Endothelial cell of umbilical vein (primary cell): ENCODE results near the gene DYRK3. TPM values are rescaled to one million over a fixed set of nuclear protein-coding genes. Genes with fewer than 3 reads are reported as not detected.

Experiments
- BruUV-seq: library from RNA; stranded (reverse); fragments of 400-500 nt; replicated peaks from 2 replicates; lab custom pipeline; 2021; lab: Mats Ljungman, UMichigan
- CTCF ChIA-PET: fragments of 300-600, 350-600 bp; sonication (Branson Sonifier 250); formaldehyde crosslinking; loops from one replicate; lab custom pipeline; 2021; ENCODE audit warnings: antibody characterized with exemption, inconsistent platforms; lab: Charles Lee
- POLR2A ChIA-PET: fragments of 300-600, 350-600 bp; sonication (Branson Sonifier 250); formaldehyde crosslinking; loops from one replicate; lab custom pipeline; 2021; ENCODE audit warnings: antibody characterized with exemption, inconsistent platforms; lab: Charles Lee
- DNase-seq: peaks from one replicate; pipeline ENCODE4 v3.0.0-alpha.2; 2011; ENCODE audit warnings: low read depth, low spot score
- FAIRE-seq: peaks from 2 replicates; lab custom pipeline; 2011; peaks lifted over from hg19 to GRCh38; lab: Jason Lieb, UNC
- H2AFZ ChIP-seq: 2 replicates; pipeline ENCODE4 v1.6.0; 2012; ENCODE audit warnings: low read depth, low read length, control low read depth, inconsistent platforms
- H3K27ac ChIP-seq: 2 replicates; pipeline ENCODE4 v1.5.1; 2011; ENCODE audit warnings: low read depth, mild to moderate bottlenecking, control low read depth, low read length, moderate library complexity; ENCODE audit not compliant: insufficient read depth
- H3K27me3 ChIP-seq, 2 experiments: 2 replicates each; pipeline versions ENCODE4 v1.6.0 to v1.6.1; 2011; ENCODE audit warnings: low read length in 2 of 2, mixed read lengths in 1 of 2; ENCODE audit not compliant: control insufficient read depth in 2 of 2, insufficient read depth in 2 of 2
- H3K36me3 ChIP-seq, 2 experiments: 2 replicates in 1 of 2; 3 replicates in 1 of 2; pipeline ENCODE4 v1.5.1; 2011; ENCODE audit warnings: low read length in 2 of 2, mild to moderate bottlenecking in 1 of 2, moderate library complexity in 1 of 2; ENCODE audit not compliant: control insufficient read depth in 2 of 2, insufficient read depth in 2 of 2; ENCODE audit errors: extremely low read depth in 1 of 2
- H3K4me1 ChIP-seq: 3 replicates; pipeline ENCODE4 v1.5.1; 2011; ENCODE audit warnings: mild to moderate bottlenecking, low read length; ENCODE audit not compliant: control insufficient read depth, insufficient read depth; ENCODE audit errors: extremely low read depth
- H3K4me2 ChIP-seq: 2 replicates; pipeline ENCODE4 v1.6.1; 2011; ENCODE audit warnings: low read length, control low read depth, mixed read lengths; ENCODE audit not compliant: insufficient read depth
- H3K4me3 ChIP-seq, 3 experiments: fragments of 200-600 bp in 1 of 3; sonication (generic), shearing (Covaris generic) in 1 of 3; replicated peaks in 1 of 3; 2 replicates each; pipeline ENCODE4 v1.5.1; 2011 to 2016; ENCODE audit warnings: control low read depth in 3 of 3, low read length in 3 of 3, mild to moderate bottlenecking in 2 of 3, inconsistent platforms in 1 of 3, low read depth in 1 of 3, moderate library complexity in 1 of 3; ENCODE audit not compliant: insufficient read depth in 1 of 3
- H3K79me2 ChIP-seq: 2 replicates; pipeline ENCODE4 v1.6.0; 2012; ENCODE audit warnings: low read length, inconsistent platforms; ENCODE audit not compliant: control insufficient read depth, insufficient read depth
- H3K9ac ChIP-seq: replicated peaks from 2 replicates; pipeline ENCODE3; 2011; ENCODE audit warnings: low read length, control low read depth; ENCODE audit not compliant: insufficient read depth; ENCODE audit errors: extremely low read depth
- H3K9me1 ChIP-seq: replicated peaks from 3 replicates; pipeline ENCODE4 v1.6.0; 2011; ENCODE audit warnings: mild to moderate bottlenecking, low read length; ENCODE audit not compliant: control insufficient read depth, insufficient read depth; ENCODE audit errors: extremely low read depth
- H3K9me3 ChIP-seq: replicated peaks from 2 replicates; pipeline ENCODE4 v1.5.1; 2012; ENCODE audit warnings: low read length, inconsistent platforms; ENCODE audit not compliant: control insufficient read depth, insufficient read depth
- H4K20me1 ChIP-seq: replicated peaks from 2 replicates; pipeline ENCODE3; 2011; ENCODE audit warnings: mild to moderate bottlenecking, low read length; ENCODE audit not compliant: control insufficient read depth, insufficient read depth; ENCODE audit errors: extremely low read depth
- EZH2 ChIP-seq: IDR thresholded peaks from 2 replicates; pipeline ENCODE4 v1.6.1; 2012; ENCODE audit warnings: borderline replicate concordance, low read depth, mild to moderate bottlenecking, moderate library complexity, low read length, inconsistent platforms; ENCODE audit not compliant: severe bottlenecking
- FOS ChIP-seq: IDR thresholded peaks from 2 replicates; pipeline ENCODE4 v1.6.1; 2011; ENCODE audit warnings: mild to moderate bottlenecking, low read length, moderate library complexity, borderline replicate concordance; ENCODE audit not compliant: insufficient read depth
- GATA2 ChIP-seq: IDR thresholded peaks from 2 replicates; pipeline ENCODE4 v1.7.0; 2011; ENCODE audit warnings: low read depth, mild to moderate bottlenecking, moderate library complexity, mixed read lengths, low read length; ENCODE audit not compliant: insufficient read length, insufficient read depth
- JUN ChIP-seq: IDR thresholded peaks from 2 replicates; pipeline ENCODE4 v1.6.1; 2011; ENCODE audit warnings: borderline replicate concordance, low read depth; ENCODE audit not compliant: insufficient read length, insufficient read depth
- POLR2A ChIP-seq: IDR thresholded peaks from 2 replicates; pipeline ENCODE4 v1.6.1; 2012; ENCODE audit warnings: low read depth, mild to moderate bottlenecking, control low read depth, low read length
- dilution Hi-C: fragments of 300-500 bp; cut with MboI; formaldehyde crosslinking; loops from one replicate; pipeline ENCODE4 v1.15.0; 2019; ENCODE audit warnings: low sequenced_read_pairs; ENCODE audit not compliant: extremely low pct_ligation_motif_present
- intact Hi-C: fragments of 100-400 bp; cut with micrococcal nuclease; formaldehyde crosslinking; loops from one replicate; pipeline ENCODE4 v1.10.0; 2022
- polyA plus RNA-seq, 4 experiments: library from polyadenylated mRNA; depleted of rRNA in 3 of 4; stranded (reverse) in 3 of 4; unstranded in 1 of 4; fragments of >200 nt; gene quantifications; 2 replicates each; pipeline versions ENCODE4 v1.2.1 to v1.2.3, GENCODE V29; 2011 to 2012; ENCODE audit warnings: missing spikeins in 1 of 4
- total RNA-seq: library from RNA; stranded (reverse); gene quantifications from 2 replicates; pipeline ENCODE4 v1.2.3, GENCODE V29; 2021
- TF ChIP-seq, protein P1 (sequence below): IDR thresholded peaks from 2 replicates; pipeline ENCODE4 v1.6.1; 2011; ENCODE audit not compliant: insufficient read depth, insufficient read length

Gene DYRK3
- total and polyA plus RNA-seq, 2 donors (not counting 3 experiments of a cell fraction or from before 2014, with no cell fraction given), result 3.4 to 7.4 TPM

DNA sequence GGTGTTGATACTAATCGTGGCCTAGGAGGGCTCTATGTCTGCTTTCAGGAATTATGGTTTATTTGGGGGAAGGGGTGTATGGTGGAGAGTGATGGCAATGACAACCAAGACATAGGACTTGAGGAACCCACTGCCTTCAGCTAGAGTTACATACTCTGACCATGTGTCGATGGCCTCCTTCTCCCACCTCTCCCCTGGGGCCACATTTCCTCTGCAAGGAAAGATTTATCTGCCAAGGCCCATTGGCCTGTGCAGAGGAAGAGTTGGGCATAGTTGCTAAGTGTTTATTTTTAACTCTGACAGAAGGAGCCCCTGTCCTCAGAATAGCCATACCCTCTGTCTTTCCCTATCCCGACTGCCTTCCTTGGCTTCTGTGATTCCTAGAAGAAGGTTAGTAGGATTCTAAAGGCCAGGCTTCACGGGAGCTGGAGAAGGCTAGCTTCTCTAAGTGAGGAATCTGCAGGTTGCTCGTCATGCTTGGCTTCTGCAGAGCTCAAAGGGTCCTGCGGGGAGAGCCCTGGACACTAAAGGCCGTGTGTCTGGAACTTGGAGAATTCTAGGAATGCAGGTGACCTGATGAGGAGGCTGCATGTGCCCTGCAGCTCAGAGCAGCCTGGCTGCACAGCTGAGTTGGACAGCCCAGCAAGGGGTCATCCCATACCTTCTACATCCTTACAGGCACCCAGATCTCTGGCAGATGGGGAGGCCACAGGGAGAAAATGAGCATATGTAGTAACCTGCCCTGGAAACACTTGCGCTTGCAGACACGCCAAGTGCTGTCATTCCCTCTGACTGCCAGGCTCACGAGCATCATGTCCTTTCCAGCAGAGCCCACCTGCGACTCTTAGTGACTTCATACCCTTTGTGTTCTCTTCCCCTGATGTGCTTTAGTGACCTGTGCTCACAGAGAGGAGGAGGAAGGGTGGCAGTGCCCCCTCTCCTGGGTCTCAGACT lies 59.1 kb downstream of the DYRK3 start:
- no peaks in the 10 kb centered on the region for H3K27me3 ChIP-seq
- no peaks in the 10 kb centered on the region for H3K9me1 ChIP-seq
- no TSS peak for BruUV-seq
- H3K79me2 ChIP-seq, result peaks cover 89% of the 10 kb centered on the region
- peaks cover 0 to 3% of the 10 kb centered on the region in 2 experiments for H3K36me3 ChIP-seq
- intact Hi-C loops, result no loop called here
- peaks cover 27% of the 10 kb centered on the region for H3K4me1 ChIP-seq
- ChIA-PET CTCF (interaction anchor here (0.7 kb wide), 1 partner anchor 68 kb away, joined by 3 read pairs; no protein-coding TSS in a partner anchor), POLR2A (no interaction called here)
- H3K4me2 ChIP-seq, result no peak overlapping the region
- H3K4me3 ChIP-seq, result no peak overlapping the region
- TF ChIP-seq GATA2, result no peak
- TF ChIP-seq POLR2A, result no peak
- no peak for TF ChIP-seq EZH2
- no peak for TF ChIP-seq JUN
- no peak for TF ChIP-seq FOS
- TF ChIP-seq, protein P1, sequence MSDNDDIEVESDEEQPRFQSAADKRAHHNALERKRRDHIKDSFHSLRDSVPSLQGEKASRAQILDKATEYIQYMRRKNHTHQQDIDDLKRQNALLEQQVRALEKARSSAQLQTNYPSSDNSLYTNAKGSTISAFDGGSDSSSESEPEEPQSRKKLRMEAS, result no peak
- H3K9ac ChIP-seq, result no peak overlapping the region
- FAIRE-seq (no peak), DNase-seq (no peak)
- dilution Hi-C loops, result no loop called here
- H2AFZ ChIP-seq, result no peak overlapping the region
- no peaks in the 10 kb centered on the region for H3K9me3 ChIP-seq
- H3K27ac ChIP-seq, result no peak overlapping the region
- H4K20me1 ChIP-seq, result peaks cover 5% of the 10 kb centered on the region

DNA sequence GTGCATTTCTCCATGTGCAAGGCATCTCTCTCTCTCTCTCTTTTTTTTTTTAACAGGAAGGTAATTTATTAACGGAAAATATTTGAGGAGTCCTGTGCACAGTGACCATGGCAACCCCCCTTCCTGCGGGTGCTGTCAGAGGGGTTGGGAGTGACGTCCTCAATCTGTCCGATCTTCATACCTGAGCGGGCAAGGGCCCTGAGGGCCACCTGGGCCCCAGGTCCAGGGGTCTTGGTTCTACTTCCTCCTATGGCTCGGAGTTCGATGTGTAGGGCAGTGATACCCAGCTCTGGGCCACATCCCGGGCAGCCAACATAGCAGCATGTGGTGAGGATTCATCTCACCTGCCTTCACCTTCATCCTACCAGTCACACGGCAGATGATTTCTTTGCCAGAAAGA lies 60.4 kb downstream of the DYRK3 start:
- Histone ChIP-seq H4K20me1 (no peaks in the 10 kb centered on the region), H3K79me2 (peaks cover 86% of the 10 kb centered on the region), H3K9me1 (no peaks in the 10 kb centered on the region), H2AFZ (no peak overlapping the region), H3K4me1 (peaks cover 27% of the 10 kb centered on the region), H3K36me3 (peaks cover 0 to 3% of the 10 kb centered on the region in 2 experiments), H3K4me2 (no peak overlapping the region), H3K4me3 (no peak overlapping the region), H3K9me3 (no peaks in the 10 kb centered on the region), H3K9ac (no peak overlapping the region), H3K27ac (no peak overlapping the region), H3K27me3 (no peaks in the 10 kb centered on the region)
- TF ChIP-seq GATA2, result no peak
- TF ChIP-seq JUN, result no peak
- POLR2A ChIA-PET, result no interaction called here
- no peak for FAIRE-seq
- DNase-seq, result no peak
- intact Hi-C loops, result no loop called here
- CTCF ChIA-PET, result interaction anchor here (1.4 kb wide), 1 partner anchor 32 kb away, joined by 3 read pairs; no protein-coding TSS in a partner anchor
- dilution Hi-C loops, result no loop called here
- no TSS peak for BruUV-seq
